ENCODE data around the gene PRX.

PRX gene

DNA sequence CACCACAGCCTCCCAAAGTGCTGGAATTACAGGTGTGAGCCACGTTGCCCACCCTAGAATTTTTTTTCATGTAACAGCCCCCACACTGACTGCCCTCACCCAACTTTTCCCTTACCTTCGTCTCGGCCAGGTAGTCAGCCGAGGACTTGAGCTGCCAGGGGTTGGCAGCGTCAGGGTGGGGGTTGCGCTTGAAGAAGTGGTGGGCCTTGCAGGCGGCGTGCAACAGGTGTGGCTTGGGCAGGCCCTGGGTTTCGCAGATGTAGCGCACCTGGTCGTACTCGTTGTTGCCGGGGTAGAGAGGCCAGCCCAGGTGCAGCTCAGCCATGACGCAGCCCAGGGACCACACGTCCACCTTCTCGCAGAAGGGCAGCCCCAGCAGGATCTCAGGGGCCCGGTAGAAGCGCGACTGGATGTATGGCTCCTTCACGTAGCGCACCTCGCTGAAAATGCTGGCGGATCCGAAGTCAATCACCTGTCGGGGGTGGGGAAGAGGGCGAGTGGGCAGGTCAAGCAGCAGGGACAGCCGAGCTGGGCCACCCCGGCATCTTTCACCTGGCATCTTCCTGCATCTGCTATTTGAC is 29.4 kb downstream of the PRX start:
- no peaks in the 10 kb centered on the region for H3K4me1 ChIP-seq (ENCODE audit: insufficient read depth, poor library complexity, severe bottlenecking)
- no peak overlapping the region for H3K4me3 ChIP-seq (ENCODE audit: severe bottlenecking)
- no peaks in the 10 kb centered on the region for H3K36me3 ChIP-seq (ENCODE audit: low read depth)
- ATAC-seq (ENCODE audit: low read depth), result no peak
- H3K27me3 ChIP-seq (ENCODE audit: insufficient read depth, poor library complexity, severe bottlenecking), result no peaks in the 10 kb centered on the region
- DNase-seq (ENCODE audit: low spot score), result no peak
- no peaks in the 10 kb centered on the region for H3K9me3 ChIP-seq (ENCODE audit: severe bottlenecking)
- H3K27ac ChIP-seq (ENCODE audit: poor library complexity, severe bottlenecking), result no peak overlapping the region
- TF ChIP-seq, protein P1, sequence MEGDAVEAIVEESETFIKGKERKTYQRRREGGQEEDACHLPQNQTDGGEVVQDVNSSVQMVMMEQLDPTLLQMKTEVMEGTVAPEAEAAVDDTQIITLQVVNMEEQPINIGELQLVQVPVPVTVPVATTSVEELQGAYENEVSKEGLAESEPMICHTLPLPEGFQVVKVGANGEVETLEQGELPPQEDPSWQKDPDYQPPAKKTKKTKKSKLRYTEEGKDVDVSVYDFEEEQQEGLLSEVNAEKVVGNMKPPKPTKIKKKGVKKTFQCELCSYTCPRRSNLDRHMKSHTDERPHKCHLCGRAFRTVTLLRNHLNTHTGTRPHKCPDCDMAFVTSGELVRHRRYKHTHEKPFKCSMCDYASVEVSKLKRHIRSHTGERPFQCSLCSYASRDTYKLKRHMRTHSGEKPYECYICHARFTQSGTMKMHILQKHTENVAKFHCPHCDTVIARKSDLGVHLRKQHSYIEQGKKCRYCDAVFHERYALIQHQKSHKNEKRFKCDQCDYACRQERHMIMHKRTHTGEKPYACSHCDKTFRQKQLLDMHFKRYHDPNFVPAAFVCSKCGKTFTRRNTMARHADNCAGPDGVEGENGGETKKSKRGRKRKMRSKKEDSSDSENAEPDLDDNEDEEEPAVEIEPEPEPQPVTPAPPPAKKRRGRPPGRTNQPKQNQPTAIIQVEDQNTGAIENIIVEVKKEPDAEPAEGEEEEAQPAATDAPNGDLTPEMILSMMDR (IDR thresholded peaks at IDR 0.05; ENCODE audit: poor library complexity, severe bottlenecking), result no peak

DNA sequence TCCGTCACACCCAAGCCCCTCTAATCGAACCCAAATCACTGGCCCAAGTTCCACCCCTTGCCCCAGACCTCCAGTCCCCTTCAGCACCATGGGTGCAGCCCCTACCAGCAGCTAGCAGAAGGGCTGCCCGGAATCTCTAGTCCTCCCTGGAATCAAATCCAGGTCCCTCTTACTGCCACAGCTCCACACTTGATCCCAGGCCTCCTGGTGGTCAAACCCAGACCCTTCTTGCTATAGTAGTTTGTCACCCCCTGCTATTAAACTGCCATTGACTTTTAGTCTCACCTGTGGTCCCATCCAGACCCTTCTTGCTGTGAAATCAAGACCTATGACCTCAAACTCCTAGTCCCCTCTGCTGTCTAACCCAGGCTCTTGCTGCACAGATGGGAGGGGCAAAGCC is 31.9 kb downstream of the PRX start:
- Histone ChIP-seq H3K27me3 (ENCODE audit: insufficient read depth, poor library complexity, severe bottlenecking) (no peaks in the 10 kb centered on the region), H3K36me3 (ENCODE audit: low read depth) (no peaks in the 10 kb centered on the region), H3K4me3 (ENCODE audit: severe bottlenecking) (no peak overlapping the region), H3K27ac (ENCODE audit: poor library complexity, severe bottlenecking) (no peak overlapping the region), H3K9me3 (ENCODE audit: severe bottlenecking) (no peaks in the 10 kb centered on the region), H3K4me1 (ENCODE audit: insufficient read depth, poor library complexity, severe bottlenecking) (no peaks in the 10 kb centered on the region)
- no peak for DNase-seq (ENCODE audit: low spot score)
- TF ChIP-seq, protein P1 (IDR thresholded peaks at IDR 0.05; ENCODE audit: poor library complexity, severe bottlenecking), result no peak
- no peak; the same call in 2 of the 3 replicates for ATAC-seq (ENCODE audit: low read depth)

DNA sequence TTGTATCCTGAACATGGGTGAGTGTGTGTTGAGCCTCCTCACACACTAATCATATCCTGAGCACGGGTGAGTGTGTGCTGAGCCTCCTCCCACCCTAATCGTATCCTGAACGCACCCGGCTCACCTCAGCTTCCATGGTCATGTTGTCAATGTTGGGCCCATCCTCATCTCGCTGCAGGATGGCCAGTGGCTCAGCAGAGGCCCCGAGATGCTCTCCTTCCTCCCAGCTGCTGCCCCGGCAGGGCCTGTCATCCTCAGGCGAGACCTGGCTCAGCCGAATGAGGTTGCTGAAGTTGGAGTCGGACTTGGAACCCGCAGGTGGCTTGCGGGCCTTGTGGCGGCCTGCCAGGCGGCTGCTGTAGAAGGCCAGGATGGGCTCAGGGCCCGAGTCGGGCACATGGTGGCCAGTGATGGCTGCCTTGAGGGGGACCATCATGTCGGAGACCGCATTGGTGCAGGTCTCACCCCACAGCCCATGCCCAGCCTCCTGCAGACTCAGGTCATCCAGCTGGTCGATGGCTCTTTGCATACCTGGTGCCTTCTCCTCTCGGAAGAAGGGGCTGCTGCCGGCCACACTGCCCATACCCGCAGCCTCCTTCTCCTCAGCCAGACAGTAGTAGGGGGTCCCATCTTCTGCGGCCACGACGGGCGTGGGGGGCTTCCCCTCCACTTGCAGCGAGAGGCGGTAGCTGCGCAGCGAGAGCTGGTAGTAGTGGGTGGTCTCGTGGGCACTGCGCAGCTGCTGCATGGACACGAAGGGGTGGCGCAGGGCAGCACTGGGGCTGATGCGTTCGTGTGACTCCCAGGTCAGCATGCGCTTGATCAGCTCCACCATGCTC is 32.8 kb downstream of the PRX start:
- Histone ChIP-seq H3K27ac (ENCODE audit: poor library complexity, severe bottlenecking) (no peak overlapping the region), H3K9me3 (ENCODE audit: severe bottlenecking) (no peaks in the 10 kb centered on the region), H3K4me1 (ENCODE audit: insufficient read depth, poor library complexity, severe bottlenecking) (no peaks in the 10 kb centered on the region), H3K36me3 (ENCODE audit: low read depth) (no peaks in the 10 kb centered on the region), H3K4me3 (ENCODE audit: severe bottlenecking) (no peak overlapping the region), H3K27me3 (ENCODE audit: insufficient read depth, poor library complexity, severe bottlenecking) (no peaks in the 10 kb centered on the region)
- DNase-seq (ENCODE audit: low spot score) (no peak), ATAC-seq (ENCODE audit: low read depth) (no peak)
- TF ChIP-seq, protein P1 (IDR thresholded peaks at IDR 0.05; ENCODE audit: poor library complexity, severe bottlenecking), result no peak

DNA sequence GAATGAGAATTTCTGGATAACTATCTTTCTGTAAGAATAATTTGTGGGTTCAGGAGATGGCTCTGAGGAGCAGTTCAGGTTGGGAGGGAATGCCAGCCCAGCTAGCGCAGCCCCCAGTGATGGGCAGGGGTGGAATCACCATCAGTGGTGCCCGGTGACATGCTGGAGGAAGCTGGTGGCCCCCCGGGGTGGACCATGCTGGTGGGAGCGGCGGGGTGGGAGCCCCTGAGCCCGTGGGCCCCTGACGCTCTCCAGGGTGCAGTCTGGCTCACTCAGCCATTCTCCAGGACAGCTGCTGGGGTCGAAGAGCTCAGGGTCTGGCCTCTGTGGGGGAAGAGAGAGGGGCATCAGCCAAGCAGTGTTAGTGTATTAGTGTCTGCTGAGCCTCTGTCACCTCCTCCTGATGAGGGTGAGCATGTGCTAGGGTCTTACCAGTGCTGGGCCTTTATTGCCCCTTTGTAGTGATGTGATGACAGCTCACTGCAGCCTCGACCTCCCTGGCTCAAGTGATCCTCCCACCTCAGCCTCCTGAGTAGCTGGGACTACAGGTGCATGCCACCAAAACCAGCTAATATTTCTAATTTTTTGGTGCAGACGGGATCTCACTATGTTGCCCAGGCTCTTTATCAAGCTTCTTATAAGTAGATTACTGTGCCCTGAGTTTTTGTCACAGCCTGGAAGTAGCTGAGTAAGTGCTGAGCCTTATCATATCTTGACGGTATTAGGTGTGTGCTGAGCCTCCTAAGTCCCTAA is 33.6 kb downstream of the PRX start:
- H3K4me1 ChIP-seq (ENCODE audit: insufficient read depth, poor library complexity, severe bottlenecking), result no peaks in the 10 kb centered on the region
- no peaks in the 10 kb centered on the region for H3K9me3 ChIP-seq (ENCODE audit: severe bottlenecking)
- TF ChIP-seq, protein P1 (IDR thresholded peaks at IDR 0.05; ENCODE audit: poor library complexity, severe bottlenecking), result no peak
- H3K27ac ChIP-seq (ENCODE audit: poor library complexity, severe bottlenecking), result no peak overlapping the region
- ATAC-seq (ENCODE audit: low read depth), result no peak
- DNase-seq (ENCODE audit: low spot score), result no peak
- no peak overlapping the region for H3K4me3 ChIP-seq (ENCODE audit: severe bottlenecking)
- no peaks in the 10 kb centered on the region; the same call in 1 of the 2 replicates for H3K36me3 ChIP-seq (ENCODE audit: low read depth)
- no peaks in the 10 kb centered on the region for H3K27me3 ChIP-seq (ENCODE audit: insufficient read depth, poor library complexity, severe bottlenecking)
